HG03342 (cell line): ENCODE data around the gene FCSK.

Source experiments
- ATAC-seq: cut with Tn5 transposase; IDR thresholded peaks from one replicate; pipeline ENCODE4 v1.9.1; 2021; ENCODE audit warnings: mild to moderate bottlenecking, moderate library complexity; ENCODE audit not compliant: unreplicated experiment

FCSK gene

GRCh38 chr16:70476272-70477020, 22.1 kb downstream of the FCSK start:
- ATAC-seq: peak; percentile 90

DNA sequence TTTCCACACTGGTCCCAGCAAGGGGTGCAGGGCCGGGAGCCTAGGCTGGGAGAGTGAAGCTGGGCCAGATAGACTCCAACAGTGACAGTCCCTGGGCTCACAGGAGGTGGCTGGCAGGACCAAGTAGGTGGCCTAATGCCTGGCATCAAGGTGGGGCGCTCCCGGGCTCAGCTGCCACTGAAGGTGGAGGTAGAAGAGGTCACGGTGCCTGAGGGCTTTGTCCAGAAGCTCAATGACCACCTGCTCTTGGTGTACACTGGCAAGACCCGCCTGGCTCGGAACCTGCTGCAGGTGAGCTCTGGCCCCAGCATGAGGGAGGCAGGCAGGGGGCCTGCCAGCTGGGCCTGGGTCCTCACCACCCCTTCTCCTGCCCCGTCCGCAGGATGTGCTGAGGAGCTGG, 23.8 kb downstream of the FCSK start:
- no peak for ATAC-seq

- ATAC-seq: no peak
Measured at GRCh38 chr16:70478912-70479341, 24.5 kb downstream of the FCSK start.

DNA sequence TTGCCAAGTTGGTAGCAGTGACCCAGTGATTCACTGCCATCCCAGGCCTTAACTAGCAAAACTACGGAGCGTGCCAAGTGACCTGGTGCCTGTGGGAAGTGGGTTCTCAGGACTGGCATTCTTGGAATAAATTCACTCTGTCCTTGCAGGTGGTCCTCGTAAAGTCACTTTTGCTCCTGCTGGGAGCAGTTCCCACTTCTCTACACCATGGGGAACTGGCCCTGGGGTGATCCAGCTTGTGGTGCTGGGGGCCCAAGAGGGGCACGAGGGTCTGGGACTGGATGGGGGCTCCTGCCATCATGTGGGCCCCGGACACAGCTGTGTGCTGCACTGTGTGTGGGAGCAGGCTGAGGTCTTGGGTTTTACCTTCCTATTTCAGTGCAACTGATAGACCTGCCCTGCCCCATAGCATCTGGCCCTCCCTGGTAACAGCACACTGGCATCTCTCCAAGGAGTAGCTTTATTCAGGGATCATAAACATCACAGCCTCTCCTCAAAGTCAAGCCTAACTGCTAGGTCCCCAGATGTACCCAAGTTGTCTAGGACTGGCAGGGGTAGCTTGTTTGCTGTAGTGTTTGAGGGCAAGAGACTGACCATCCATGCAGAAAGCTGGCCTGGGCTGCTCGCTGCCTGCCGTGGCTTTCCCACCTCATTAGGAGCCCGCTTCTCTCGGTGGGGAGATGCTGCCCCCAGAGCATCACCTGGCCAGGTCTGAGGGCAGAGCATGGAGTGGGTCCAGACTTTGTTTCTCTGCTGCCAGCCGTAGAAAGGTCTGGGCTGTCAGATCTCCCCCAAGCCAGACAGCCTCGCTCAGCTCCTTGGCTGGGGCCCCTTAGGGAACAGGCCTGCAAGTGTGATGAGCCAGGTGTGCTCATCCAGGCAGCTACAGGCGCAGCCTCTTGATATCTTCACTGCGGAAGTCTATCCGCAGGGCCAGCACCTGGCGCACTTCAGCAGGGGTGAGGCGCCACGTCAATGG, 26.0 kb downstream of the FCSK start:
- no peak for ATAC-seq

DNA sequence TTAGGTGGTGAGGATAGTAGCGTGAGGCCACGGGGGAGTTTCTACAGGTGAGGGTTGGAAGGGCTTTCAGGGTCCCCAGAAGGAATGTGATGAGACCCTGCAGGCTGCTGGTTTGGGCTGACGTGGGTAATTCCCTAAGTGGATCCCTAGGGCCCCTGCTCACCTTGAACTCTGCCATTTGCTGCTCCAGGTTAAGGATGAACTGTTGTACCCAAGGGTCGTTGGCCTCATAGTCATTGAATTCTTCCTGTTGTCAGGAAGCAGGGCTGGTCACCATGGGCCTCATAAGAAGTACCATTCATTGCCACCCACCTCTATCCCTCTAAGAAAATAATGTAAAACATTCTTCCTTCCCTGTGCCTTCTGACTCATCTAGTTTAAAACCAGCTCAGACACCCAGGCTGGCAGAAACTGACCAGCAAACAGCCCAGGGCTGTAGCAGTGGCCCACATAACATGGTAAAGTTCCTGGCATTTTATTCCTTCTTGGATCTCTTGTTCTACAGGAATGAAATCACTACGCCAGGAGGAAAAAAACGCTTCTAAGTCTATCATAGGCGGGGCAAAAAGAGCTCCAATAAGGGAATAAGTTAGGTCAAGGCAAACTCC, 27.6 kb downstream of the FCSK start:
- no peak for ATAC-seq

GRCh38 chr16:70482624-70483023, 28.2 kb downstream of the FCSK start:
- ATAC-seq: no peak

DNA sequence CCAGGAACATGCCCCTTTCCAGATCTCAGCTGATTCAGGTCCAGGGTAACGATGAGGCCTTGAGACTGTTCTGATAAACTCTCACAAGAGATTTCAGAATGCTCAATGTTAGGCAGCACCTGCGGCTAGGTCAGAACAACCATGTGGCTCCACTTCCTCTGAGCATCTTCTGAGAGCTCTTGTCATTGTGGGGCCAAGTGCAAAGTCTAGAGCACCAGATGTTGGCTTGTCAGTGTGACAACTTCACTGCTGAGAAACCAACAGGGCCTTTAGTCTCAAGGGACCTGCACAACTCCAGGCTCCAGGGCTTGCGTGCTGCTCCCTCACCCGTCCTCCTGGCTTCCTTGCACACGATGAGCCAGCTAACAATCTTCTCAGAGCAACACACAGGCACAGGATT, 29.0 kb downstream of the FCSK start:
- ATAC-seq: no peak

DNA sequence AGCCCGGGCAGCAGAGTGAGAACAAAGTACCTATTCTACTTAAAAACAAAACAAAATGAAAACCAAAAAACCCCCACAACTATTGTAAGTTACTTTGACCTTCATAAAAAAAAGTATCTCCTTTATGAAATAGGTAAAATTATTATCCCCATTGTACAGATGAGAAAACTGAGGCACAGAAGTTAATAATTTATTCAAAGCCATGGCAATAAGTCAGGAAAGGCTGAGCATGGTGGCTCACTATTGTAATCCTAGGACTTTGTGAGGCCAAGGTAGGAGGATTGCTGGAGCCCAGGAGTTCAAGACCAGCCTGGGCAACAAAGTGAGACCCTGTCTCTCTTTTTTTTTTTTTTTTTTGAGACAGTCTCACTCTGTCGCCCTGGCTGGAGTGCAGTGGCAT, 30.5 kb downstream of the FCSK start:
- ATAC-seq: no peak

DNA sequence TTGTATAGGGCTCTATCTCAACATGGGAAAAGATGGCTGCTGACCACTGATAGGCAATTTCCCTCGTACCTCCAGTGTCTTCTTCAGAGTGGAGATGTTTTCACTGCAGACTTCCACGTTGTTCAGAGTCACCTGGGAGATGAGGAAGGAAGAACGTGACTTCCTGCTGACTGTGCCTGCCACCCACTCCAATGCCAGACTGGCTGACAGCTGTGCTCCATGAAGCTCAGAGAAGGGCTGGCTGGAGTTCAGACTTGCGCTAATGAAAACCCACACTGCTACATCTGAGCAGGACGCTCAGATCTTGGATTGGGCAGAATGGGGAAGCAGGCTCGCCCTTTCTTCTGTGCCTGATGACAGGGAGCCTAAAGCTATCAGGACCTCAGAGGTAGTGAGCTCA, 35.9 kb downstream of the FCSK start:
- no peak for ATAC-seq

DNA sequence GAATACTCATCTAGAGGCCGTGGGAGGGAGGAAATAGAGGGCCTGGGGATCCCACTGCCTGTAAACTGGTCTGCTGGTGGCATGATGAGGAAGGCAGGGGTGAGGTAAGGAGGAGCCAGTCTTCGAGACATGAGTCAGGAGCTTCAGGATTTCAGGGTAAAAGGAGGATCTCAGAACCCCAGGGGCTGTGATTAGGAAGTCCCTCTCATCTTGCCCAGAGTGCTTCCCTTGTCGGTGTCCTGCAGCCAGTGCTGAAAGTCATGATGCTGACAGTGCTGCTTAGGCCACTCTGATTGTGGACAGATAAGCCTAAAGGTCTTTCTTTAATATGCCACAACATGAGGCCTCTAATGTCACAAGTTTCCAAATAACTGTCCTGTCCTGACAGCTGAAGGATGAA, 39.4 kb downstream of the FCSK start:
- no peak for ATAC-seq

DNA sequence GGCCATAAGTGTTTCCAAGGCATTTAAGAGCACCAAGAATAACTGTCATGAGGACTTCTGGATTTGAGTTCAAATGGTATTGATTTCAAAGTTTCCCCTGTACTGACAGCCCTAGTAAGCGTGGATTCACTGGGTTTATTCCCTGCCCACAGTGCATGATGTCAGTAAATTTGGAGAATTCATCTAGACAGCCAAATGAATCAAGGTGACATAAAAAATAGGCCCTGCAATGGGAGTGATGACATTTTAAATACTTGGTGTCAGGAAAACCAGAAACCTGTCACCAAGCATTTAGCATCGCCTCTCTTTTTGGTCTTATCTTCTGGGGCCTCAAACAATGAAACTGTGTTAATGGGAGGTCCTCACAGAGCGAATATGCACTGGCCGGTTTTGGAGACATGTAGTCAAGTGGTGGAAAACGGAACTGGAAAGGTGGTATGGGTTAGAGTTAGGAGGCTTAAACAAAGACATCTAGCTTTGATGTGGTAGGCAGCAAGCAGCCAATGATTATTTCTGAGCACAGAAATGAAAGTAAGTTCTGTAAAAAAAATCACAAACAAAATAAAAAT, 39.9 kb downstream of the FCSK start:
- no peak for ATAC-seq

DNA sequence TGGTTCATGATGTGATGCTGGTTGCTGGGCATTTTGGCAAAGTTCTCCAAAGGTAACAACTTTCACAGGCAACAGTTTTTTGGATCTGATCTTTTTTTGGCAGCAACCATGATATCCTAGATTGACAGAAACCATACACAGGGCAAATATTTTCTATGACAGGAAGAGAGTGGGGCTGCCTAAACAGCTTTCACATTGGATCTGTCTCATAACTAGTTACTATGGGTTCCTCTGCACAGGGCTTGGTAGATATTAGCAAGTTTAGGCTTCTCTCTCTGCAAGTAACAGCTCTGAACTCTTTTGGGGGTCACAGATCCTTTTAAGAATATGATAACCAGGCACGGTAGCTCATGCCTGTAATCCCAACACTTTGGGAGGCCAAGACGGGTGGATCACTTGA, 40.4 kb downstream of the FCSK start:
- ATAC-seq: no peak

- ATAC-seq: no peak
Measured at GRCh38 chr16:70495425-70496182, 41.2 kb downstream of the FCSK start.

- no peak for ATAC-seq
Measured at GRCh38 chr16:70496513-70496912, 42.1 kb downstream of the FCSK start.

DNA sequence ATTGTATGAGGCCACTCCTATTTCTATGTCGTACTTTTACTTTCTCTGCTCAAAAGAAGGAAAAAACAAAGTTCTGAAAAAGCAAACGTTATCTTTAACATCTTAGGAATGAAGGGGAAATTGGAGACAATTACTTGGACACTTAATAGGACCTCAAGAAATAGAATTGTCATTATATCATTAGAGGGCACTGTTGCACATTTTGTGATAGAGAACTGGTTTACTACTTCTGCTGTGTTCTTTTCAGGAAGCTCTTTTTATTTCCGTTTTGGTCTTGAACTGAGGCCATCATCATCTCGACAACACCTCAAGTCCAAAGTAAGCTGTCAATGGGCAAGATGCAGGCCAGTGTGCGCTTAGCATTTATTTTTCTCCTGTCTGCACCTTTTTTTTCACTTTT, 54.4 kb downstream of the FCSK start:
- no peak for ATAC-seq

- ATAC-seq: no peak
Measured at GRCh38 chr16:70510216-70510615, 55.8 kb downstream of the FCSK start.

DNA sequence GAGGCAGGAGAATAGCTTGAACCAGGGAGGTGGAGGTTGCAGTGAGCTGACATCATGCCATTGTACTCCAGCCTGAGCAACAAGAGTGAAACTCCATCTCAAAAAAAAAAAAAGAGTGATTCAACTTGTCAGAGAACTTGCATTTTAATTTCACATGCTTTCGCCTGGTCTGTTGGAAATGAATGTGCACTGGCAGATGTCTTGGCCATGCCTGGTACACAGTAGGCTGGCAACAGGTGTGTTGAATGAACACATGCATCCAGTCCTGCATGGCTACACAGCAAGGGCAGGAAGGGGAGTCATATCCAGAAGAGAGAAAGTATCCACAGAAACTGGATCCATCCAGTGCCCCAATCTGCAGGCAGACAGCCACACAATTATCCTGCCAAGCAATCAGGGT, 57.4 kb downstream of the FCSK start:
- no peak for ATAC-seq

GRCh38 chr16:70512456-70512855, 58.1 kb downstream of the FCSK start:
- no peak for ATAC-seq

- ATAC-seq: no peak
Measured at GRCh38 chr16:70520612-70521297, 66.4 kb downstream of the FCSK start.
